GM19452 (cell line): ENCODE data around the gene CEP170.
"Not testable (repeated sequence)": the region's sequence is repeated elsewhere in the genome, so short reads cannot be mapped to it uniquely, and the experiment has no call there.

Experiments used
- ATAC-seq: cut with Tn5 transposase; IDR thresholded peaks from one replicate; pipeline ENCODE4 v1.9.1; 2021; ENCODE audit not compliant: unreplicated experiment

Gene CEP170

GRCh38 chr1:243236604-243237252, 18.4 kb downstream of the CEP170 start:
- peak; percentile 74 for ATAC-seq

- ATAC-seq = no peak
Measured at GRCh38 chr1:243234978-243235647, 20.0 kb downstream of the CEP170 start.

- ATAC-seq = no peak
Measured at GRCh38 chr1:243233908-243234307, 21.2 kb downstream of the CEP170 start.

GRCh38 chr1:243230914-243231313, 24.2 kb downstream of the CEP170 start:
- no peak for ATAC-seq

- no peak for ATAC-seq
Measured at GRCh38 chr1:243229526-243229925, 25.6 kb downstream of the CEP170 start.

GRCh38 chr1:243227622-243228021, 27.5 kb downstream of the CEP170 start:
- ATAC-seq = no peak

- no peak for ATAC-seq
Measured at GRCh38 chr1:243218059-243218458, 37.0 kb downstream of the CEP170 start.

GRCh38 chr1:243217349-243217748, 37.7 kb downstream of the CEP170 start:
- no peak for ATAC-seq

- no peak for ATAC-seq
Measured at GRCh38 chr1:243216741-243217140, 38.3 kb downstream of the CEP170 start.

GRCh38 chr1:243215276-243215875, 39.7 kb downstream of the CEP170 start:
- not testable (repeated sequence) for ATAC-seq

GRCh38 chr1:243213045-243213787, 41.9 kb downstream of the CEP170 start:
- no peak for ATAC-seq

- ATAC-seq = not testable (repeated sequence)
Measured at GRCh38 chr1:243211984-243212383, 43.1 kb downstream of the CEP170 start.

- not testable (repeated sequence) for ATAC-seq
Measured at GRCh38 chr1:243205026-243205501, 50.0 kb downstream of the CEP170 start.

- not testable (repeated sequence) for ATAC-seq
Measured at GRCh38 chr1:243204336-243204735, 50.7 kb downstream of the CEP170 start.

GRCh38 chr1:243203196-243203595, 51.9 kb downstream of the CEP170 start:
- ATAC-seq = not testable (repeated sequence)

- ATAC-seq = not testable (repeated sequence)
Measured at GRCh38 chr1:243201316-243201715, 53.8 kb downstream of the CEP170 start.

- not testable (repeated sequence) for ATAC-seq
Measured at GRCh38 chr1:243197524-243197923, 57.6 kb downstream of the CEP170 start.

GRCh38 chr1:243193330-243193729, 61.8 kb downstream of the CEP170 start:
- not testable (repeated sequence) for ATAC-seq

- not testable (repeated sequence) for ATAC-seq
Measured at GRCh38 chr1:243186201-243186995, 68.7 kb downstream of the CEP170 start.

- not testable (repeated sequence) for ATAC-seq
Measured at GRCh38 chr1:243184787-243185186, 70.3 kb downstream of the CEP170 start.
